Cortex of kidney (tissue), 1 donor: ENCODE data around the gene RHEB.
"Not testable (repeated sequence)": the region's sequence is repeated elsewhere in the genome, so short reads cannot be mapped to it uniquely, and the experiment has no call there.

Source experiments
- DNase-seq: peaks from one replicate; lab custom pipeline; 2025; lab: John Stamatoyannopoulos, UW

RHEB gene

GRCh38 chr7:151524845-151525244 lies 5.2 kb upstream of the RHEB start:
- DNase-seq, result no peak

GRCh38 chr7:151524331-151524730 lies 4.6 kb upstream of the RHEB start:
- DNase-seq, result no peak

GRCh38 chr7:151520419-151521261 lies 945 bp upstream of the RHEB start:
- no peak for DNase-seq

GRCh38 chr7:151518947-151519764 lies 539 bp downstream of the RHEB start:
- not testable (repeated sequence) for DNase-seq

GRCh38 chr7:151518105-151518946 lies 1.4 kb downstream of the RHEB start:
- no peak for DNase-seq

- no peak for DNase-seq
These were observed 2.0 kb downstream of the RHEB start for GRCh38 chr7:151517601-151518104.

GRCh38 chr7:151515276-151515565 lies 4.5 kb downstream of the RHEB start:
- no peak for DNase-seq

GRCh38 chr7:151514461-151515275 lies 5.0 kb downstream of the RHEB start:
- no peak for DNase-seq

- no peak for DNase-seq
These were observed 6.6 kb downstream of the RHEB start for GRCh38 chr7:151513133-151513532.

GRCh38 chr7:151512353-151512752 lies 7.3 kb downstream of the RHEB start:
- no peak for DNase-seq

GRCh38 chr7:151511946-151512345 lies 7.7 kb downstream of the RHEB start:
- DNase-seq, result no peak

- no peak for DNase-seq
These were observed 8.4 kb downstream of the RHEB start for GRCh38 chr7:151511270-151511669.

- no peak for DNase-seq
These were observed 9.9 kb downstream of the RHEB start for GRCh38 chr7:151509670-151510333.

- DNase-seq, result no peak
These were observed 10.7 kb downstream of the RHEB start for GRCh38 chr7:151508991-151509390.

- no peak for DNase-seq
These were observed 11.9 kb downstream of the RHEB start for GRCh38 chr7:151507806-151508205.

GRCh38 chr7:151506901-151507382 lies 12.8 kb downstream of the RHEB start:
- DNase-seq, result no peak

- no peak for DNase-seq
These were observed 13.7 kb downstream of the RHEB start for GRCh38 chr7:151505836-151506468.

- no peak for DNase-seq
These were observed 14.3 kb downstream of the RHEB start for GRCh38 chr7:151505433-151505832.

GRCh38 chr7:151504715-151505326 lies 14.9 kb downstream of the RHEB start:
- no peak for DNase-seq
